ENCODE results near the gene ATP2B3. TPM values are rescaled to one million over a fixed set of nuclear protein-coding genes. Genes with fewer than 3 reads are reported as not detected.

The ATP2B3 gene
- total and polyA plus RNA-seq, 10 of the 15 experiments (the other 5 are each of a cell fraction or from before 2014, with no cell fraction given) = 0.01 TPM; not detected in 9

DNA sequence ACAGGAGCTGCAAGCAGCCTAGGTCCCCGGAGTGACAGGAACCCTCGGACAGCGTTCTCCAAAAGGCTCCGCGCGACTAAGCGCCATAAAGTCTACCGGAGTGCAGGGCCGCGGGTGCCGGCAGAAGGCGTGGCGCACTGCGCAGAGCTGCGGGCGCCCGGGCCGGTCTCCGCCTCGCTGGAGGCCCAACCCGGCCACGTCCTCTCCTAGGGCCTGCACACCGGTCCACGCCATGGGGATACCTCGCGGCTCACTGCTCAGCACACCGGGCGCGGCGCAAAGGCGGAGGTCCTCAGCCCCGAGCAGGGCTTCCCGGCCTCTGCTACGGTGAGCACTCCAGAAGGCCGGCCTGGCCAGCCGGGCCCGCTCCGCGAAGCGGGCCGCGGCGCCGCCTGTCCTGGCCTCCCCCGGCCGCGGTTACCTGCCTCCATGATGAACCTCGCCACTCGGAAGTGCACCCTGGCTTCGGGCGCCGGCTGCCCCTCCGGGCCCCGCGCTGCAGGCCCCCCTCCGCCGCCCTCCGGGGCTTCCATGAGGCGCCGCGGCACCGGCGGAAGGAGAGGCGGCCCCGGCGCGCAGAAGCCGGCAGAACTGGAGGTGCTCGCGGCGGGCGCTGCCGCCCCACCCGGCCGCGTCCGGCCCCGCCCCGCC is 81.2 kb downstream of the ATP2B3 start, which contains the start of gene CCNQ:
CCNQ (minus strand) TSS at position 599 of the 651 bp plus-strand sequence; CDS start at position 533, 66 bp downstream.
- TF ChIP-seq, protein P1, sequence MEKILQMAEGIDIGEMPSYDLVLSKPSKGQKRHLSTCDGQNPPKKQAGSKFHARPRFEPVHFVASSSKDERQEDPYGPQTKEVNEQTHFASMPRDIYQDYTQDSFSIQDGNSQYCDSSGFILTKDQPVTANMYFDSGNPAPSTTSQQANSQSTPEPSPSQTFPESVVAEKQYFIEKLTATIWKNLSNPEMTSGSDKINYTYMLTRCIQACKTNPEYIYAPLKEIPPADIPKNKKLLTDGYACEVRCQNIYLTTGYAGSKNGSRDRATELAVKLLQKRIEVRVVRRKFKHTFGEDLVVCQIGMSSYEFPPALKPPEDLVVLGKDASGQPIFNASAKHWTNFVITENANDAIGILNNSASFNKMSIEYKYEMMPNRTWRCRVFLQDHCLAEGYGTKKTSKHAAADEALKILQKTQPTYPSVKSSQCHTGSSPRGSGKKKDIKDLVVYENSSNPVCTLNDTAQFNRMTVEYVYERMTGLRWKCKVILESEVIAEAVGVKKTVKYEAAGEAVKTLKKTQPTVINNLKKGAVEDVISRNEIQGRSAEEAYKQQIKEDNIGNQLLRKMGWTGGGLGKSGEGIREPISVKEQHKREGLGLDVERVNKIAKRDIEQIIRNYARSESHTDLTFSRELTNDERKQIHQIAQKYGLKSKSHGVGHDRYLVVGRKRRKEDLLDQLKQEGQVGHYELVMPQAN (conservative IDR thresholded peaks at IDR 0.05) = peak; percentile 67
- TF ChIP-seq LARP7 (IDR thresholded peaks at IDR 0.05) (peak; percentile 70; the same call in 1 of the 2 replicates), DPF2 (IDR thresholded peaks at IDR 0.05) (peak; percentile 25; the same call in 1 of the 2 replicates), GATAD2B (conservative IDR thresholded peaks at IDR 0.05; ENCODE audit: low read depth) (peak; percentile 58), POLR2A (IDR thresholded peaks at IDR 0.05; ENCODE audit: low read depth, low read length) (peak; percentile 69; the same call in 1 of the 2 replicates), YY1 (IDR thresholded peaks at IDR 0.05; ENCODE audit: low read depth, low read length) (0 out of 2 replicates have a peak, but pooled peaks have one; percentile 22)
- TF ChIP-seq, protein P2, sequence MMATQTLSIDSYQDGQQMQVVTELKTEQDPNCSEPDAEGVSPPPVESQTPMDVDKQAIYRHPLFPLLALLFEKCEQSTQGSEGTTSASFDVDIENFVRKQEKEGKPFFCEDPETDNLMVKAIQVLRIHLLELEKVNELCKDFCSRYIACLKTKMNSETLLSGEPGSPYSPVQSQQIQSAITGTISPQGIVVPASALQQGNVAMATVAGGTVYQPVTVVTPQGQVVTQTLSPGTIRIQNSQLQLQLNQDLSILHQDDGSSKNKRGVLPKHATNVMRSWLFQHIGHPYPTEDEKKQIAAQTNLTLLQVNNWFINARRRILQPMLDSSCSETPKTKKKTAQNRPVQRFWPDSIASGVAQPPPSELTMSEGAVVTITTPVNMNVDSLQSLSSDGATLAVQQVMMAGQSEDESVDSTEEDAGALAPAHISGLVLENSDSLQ (IDR thresholded peaks at IDR 0.05) = peak; percentile 16; the same call in 1 of the 2 replicates
- TF ChIP-seq, protein P3, sequence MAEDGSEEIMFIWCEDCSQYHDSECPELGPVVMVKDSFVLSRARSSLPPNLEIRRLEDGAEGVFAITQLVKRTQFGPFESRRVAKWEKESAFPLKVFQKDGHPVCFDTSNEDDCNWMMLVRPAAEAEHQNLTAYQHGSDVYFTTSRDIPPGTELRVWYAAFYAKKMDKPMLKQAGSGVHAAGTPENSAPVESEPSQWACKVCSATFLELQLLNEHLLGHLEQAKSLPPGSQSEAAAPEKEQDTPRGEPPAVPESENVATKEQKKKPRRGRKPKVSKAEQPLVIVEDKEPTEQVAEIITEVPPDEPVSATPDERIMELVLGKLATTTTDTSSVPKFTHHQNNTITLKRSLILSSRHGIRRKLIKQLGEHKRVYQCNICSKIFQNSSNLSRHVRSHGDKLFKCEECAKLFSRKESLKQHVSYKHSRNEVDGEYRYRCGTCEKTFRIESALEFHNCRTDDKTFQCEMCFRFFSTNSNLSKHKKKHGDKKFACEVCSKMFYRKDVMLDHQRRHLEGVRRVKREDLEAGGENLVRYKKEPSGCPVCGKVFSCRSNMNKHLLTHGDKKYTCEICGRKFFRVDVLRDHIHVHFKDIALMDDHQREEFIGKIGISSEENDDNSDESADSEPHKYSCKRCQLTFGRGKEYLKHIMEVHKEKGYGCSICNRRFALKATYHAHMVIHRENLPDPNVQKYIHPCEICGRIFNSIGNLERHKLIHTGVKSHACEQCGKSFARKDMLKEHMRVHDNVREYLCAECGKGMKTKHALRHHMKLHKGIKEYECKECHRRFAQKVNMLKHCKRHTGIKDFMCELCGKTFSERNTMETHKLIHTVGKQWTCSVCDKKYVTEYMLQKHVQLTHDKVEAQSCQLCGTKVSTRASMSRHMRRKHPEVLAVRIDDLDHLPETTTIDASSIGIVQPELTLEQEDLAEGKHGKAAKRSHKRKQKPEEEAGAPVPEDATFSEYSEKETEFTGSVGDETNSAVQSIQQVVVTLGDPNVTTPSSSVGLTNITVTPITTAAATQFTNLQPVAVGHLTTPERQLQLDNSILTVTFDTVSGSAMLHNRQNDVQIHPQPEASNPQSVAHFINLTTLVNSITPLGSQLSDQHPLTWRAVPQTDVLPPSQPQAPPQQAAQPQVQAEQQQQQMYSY (CRISPR knock-in tag; IDR thresholded peaks at IDR 0.05) = no peak
- TF ChIP-seq, protein P4, sequence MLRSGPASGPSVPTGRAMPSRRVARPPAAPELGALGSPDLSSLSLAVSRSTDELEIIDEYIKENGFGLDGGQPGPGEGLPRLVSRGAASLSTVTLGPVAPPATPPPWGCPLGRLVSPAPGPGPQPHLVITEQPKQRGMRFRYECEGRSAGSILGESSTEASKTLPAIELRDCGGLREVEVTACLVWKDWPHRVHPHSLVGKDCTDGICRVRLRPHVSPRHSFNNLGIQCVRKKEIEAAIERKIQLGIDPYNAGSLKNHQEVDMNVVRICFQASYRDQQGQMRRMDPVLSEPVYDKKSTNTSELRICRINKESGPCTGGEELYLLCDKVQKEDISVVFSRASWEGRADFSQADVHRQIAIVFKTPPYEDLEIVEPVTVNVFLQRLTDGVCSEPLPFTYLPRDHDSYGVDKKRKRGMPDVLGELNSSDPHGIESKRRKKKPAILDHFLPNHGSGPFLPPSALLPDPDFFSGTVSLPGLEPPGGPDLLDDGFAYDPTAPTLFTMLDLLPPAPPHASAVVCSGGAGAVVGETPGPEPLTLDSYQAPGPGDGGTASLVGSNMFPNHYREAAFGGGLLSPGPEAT (IDR thresholded peaks at IDR 0.05; ENCODE audit: low read depth) = no peak
- Histone ChIP-seq H3K9me3 (replicated peaks; ENCODE audit: control insufficient read depth, insufficient read depth, low read length) (no peaks in the 10 kb centered on the region; the same call in 2 of the 3 replicates), H3K4me1 (ENCODE audit: control insufficient read depth, insufficient read depth, low read length) (no peaks in the 10 kb centered on the region; the same call in 1 of the 2 replicates), H2AFZ (ENCODE audit: control insufficient read depth, low read depth, low read length) (peak within 1 kb of the TSS; percentile 74), H3K36me3 (ENCODE audit: control insufficient read depth in 2 of 2, insufficient read depth in 2 of 2, low read length in 1 of 2) (no peaks in the 10 kb centered on the region; a peak in 1 of 4 replicates), H3K27me3 (replicated peaks in 1 of 2; ENCODE audit: control insufficient read depth in 2 of 2, insufficient read depth in 2 of 2, low read length in 1 of 2) (no peaks in the 10 kb centered on the region), H3K4me3 (peak within 1 kb of the TSS; percentile 68), H3K4me2 (ENCODE audit: control insufficient read depth, insufficient read depth) (peak within 1 kb of the TSS; percentile 45), H3K9ac (ENCODE audit: control insufficient read depth, insufficient read depth, low read length) (peak within 1 kb of the TSS; percentile 70), H3K79me2 (ENCODE audit: control insufficient read depth, insufficient read depth, low read length) (peaks cover 14% of the 10 kb centered on the region), H3K27ac (ENCODE audit: control insufficient read depth, insufficient read depth) (peak within 1 kb of the TSS; percentile 48; the same call in 1 of the 2 replicates), H4K20me1 (ENCODE audit: control insufficient read depth, insufficient read depth) (no peaks in the 10 kb centered on the region)
- ChIA-PET CTCF (interaction anchor here (0.7 to 4.2 kb wide), 3 partner anchors 10 to 128 kb away, joined by 3 to 18 read pairs (median 4); partner anchors contain the start of gene HAUS7), RAD21 (ENCODE audit: unreplicated experiment) (interaction anchor here (0.6 to 1.5 kb wide), 2 partner anchors 44 to 68 kb away, joined by 4 to 9 read pairs; no protein-coding TSS in a partner anchor), POLR2A (interaction anchor here (0.9 kb wide), 2 partner anchors 16 to 657 kb away, joined by 3 to 4 read pairs; no protein-coding TSS in a partner anchor), SMC1A (ENCODE audit: uncharacterized antibody, unreplicated experiment) (no interaction called here)
- ATAC-seq = peak; percentile 66
- 38% methylated on average over 53 of the region's 79 CpGs for WGBS (ENCODE audit: insufficient coverage, insufficient replicate concordance, low lambda C conversion rate, missing lambda C conversion rate)
- BruUV-seq (replicated peaks) = no TSS peak
- FAIRE-seq = no peak
- intact Hi-C loops (cut with micrococcal nuclease; ENCODE audit: unreplicated experiment) = no loop called here
- no peak for DNase-seq (ENCODE audit: low read depth, low spot score)
- in situ Hi-C loops (cut with MboI) = no loop called here

All from GM12878 (cell line).